Astrocyte (in vitro differentiated cells and primary cell): ENCODE measurements around the gene ERN1. TPM values are rescaled to one million over a fixed set of nuclear protein-coding genes. Genes with fewer than 3 reads are reported as not detected.

Experiments
- DNase-seq: peaks from one replicate; pipeline ENCODE4 v3.0.0-alpha.2; 2010; ENCODE audit warnings: low read depth
- FAIRE-seq: peaks from 2 replicates; lab custom pipeline; 2011; peaks lifted over from hg19 to GRCh38; lab: Jason Lieb, UNC
- H2AFZ ChIP-seq: 2 replicates; pipeline ENCODE4 v1.6.0; 2012; ENCODE audit warnings: low read depth, low read length, inconsistent platforms
- H3K27ac ChIP-seq: 2 replicates; pipeline ENCODE4 v1.5.1; 2011; ENCODE audit warnings: low read depth, low read length, inconsistent platforms
- H3K27me3 ChIP-seq: 2 replicates; pipeline ENCODE4 v1.6.0; 2011; ENCODE audit warnings: low read length, inconsistent platforms; ENCODE audit not compliant: insufficient read depth
- H3K36me3 ChIP-seq: 2 replicates; pipeline ENCODE4 v1.5.1; 2011; ENCODE audit warnings: low read length, inconsistent platforms; ENCODE audit not compliant: insufficient read depth
- H3K4me1 ChIP-seq: 2 replicates; pipeline ENCODE4 v1.5.1; 2011; ENCODE audit warnings: low read length, inconsistent platforms; ENCODE audit not compliant: insufficient read depth
- H3K4me2 ChIP-seq: 2 replicates; pipeline ENCODE4 v1.6.0; 2012; ENCODE audit warnings: low read length, inconsistent platforms
- H3K4me3 ChIP-seq: 2 replicates; pipeline ENCODE4 v1.5.1; 2011; ENCODE audit warnings: low read depth, mild to moderate bottlenecking, low read length, inconsistent platforms; ENCODE audit not compliant: insufficient read depth
- H3K79me2 ChIP-seq: 2 replicates; pipeline ENCODE4 v1.6.0; 2012; ENCODE audit warnings: mild to moderate bottlenecking, low read length, inconsistent platforms; ENCODE audit not compliant: insufficient read depth
- H3K9ac ChIP-seq: 2 replicates; pipeline ENCODE4 v1.6.0; 2012; ENCODE audit warnings: mild to moderate bottlenecking, low read length, inconsistent platforms
- H3K9me3 ChIP-seq: 2 replicates; pipeline ENCODE4 v1.5.1; 2012; ENCODE audit warnings: low read depth, mild to moderate bottlenecking, low read length, inconsistent platforms; ENCODE audit not compliant: insufficient read depth
- H4K20me1 ChIP-seq: 2 replicates; pipeline ENCODE4 v1.6.0; 2012; ENCODE audit warnings: low read length, inconsistent platforms; ENCODE audit not compliant: insufficient read depth
- H3K27ac Mint-ChIP-seq: one replicate; pipeline ENCODE4 v1.8.0; 2021; ENCODE audit warnings: mild to moderate bottlenecking, mixed read lengths; ENCODE audit not compliant: unreplicated experiment
- H3K27me3 Mint-ChIP-seq: one replicate; pipeline ENCODE4 v1.8.0; 2021; ENCODE audit warnings: low read depth, mixed read lengths; ENCODE audit not compliant: unreplicated experiment
- H3K36me3 Mint-ChIP-seq: one replicate; pipeline ENCODE4 v1.8.0; 2021; ENCODE audit warnings: low read depth, mixed read lengths; ENCODE audit not compliant: unreplicated experiment
- H3K4me1 Mint-ChIP-seq: one replicate; pipeline ENCODE4 v1.8.0; 2021; ENCODE audit warnings: low read depth, mixed read lengths; ENCODE audit not compliant: unreplicated experiment
- H3K4me3 Mint-ChIP-seq: one replicate; pipeline ENCODE4 v1.8.0; 2021; ENCODE audit warnings: mild to moderate bottlenecking, moderate library complexity, mixed read lengths; ENCODE audit not compliant: unreplicated experiment
- H3K9me3 Mint-ChIP-seq: one replicate; pipeline ENCODE4 v1.8.0; 2021; ENCODE audit warnings: mild to moderate bottlenecking, mixed read lengths; ENCODE audit not compliant: unreplicated experiment
- EZH2 ChIP-seq: IDR thresholded peaks from 2 replicates; pipeline ENCODE4 v1.6.1; 2012; ENCODE audit warnings: mild to moderate bottlenecking, low read length, inconsistent platforms; ENCODE audit not compliant: insufficient read depth
- total RNA-seq: library from RNA; stranded (reverse); gene quantifications from 2 replicates; pipeline ENCODE4 v1.2.1, GENCODE V29; 2021
- TF ChIP-seq, protein P1 (sequence below): IDR thresholded peaks from 2 replicates; pipeline ENCODE4 v1.5.1; 2011; ENCODE audit warnings: low read depth, mild to moderate bottlenecking, inconsistent platforms, low read length, moderate library complexity; ENCODE audit not compliant: insufficient read depth

Gene ERN1
- total RNA-seq, 1 donor from 2014 or later = 11.7 TPM

DNA sequence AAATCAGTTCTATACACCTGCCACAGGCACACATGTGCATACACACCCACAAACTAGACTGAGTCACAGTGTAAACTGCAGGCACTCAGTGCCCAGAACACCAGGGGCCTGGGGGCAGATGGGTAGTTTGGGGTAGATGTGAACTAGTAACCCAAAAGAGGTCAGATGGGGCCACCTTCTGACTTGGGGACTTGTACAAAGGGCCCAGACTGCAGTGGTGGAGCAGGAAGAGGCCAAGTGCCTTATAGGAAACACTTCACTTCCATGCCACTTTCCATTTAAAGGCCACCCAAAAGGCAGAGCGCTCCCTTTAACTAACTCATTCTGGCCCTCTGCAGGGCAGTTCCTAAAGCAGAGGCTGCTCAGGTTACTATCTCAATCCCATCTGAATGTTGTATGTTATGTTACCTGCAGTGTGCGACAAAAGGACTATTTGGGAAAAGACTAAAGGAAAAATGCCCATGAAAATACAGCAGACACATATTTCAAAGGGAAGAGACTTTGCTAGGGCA lies 27.8 kb upstream of the ERN1 start:
- H3K36me3 ChIP-seq = no peaks in the 10 kb centered on the region
- no peak overlapping the region for H3K9ac ChIP-seq
- no peak overlapping the region for H3K27ac Mint-ChIP-seq
- no peak overlapping the region for H3K27ac ChIP-seq
- H3K9me3 ChIP-seq = no peaks in the 10 kb centered on the region
- H3K4me2 ChIP-seq = no peak overlapping the region
- peaks cover 26% of the 10 kb centered on the region for H3K4me1 Mint-ChIP-seq
- FAIRE-seq (no peak), DNase-seq (no peak)
- H3K27me3 ChIP-seq = no peaks in the 10 kb centered on the region
- H2AFZ ChIP-seq = no peak overlapping the region
- no peaks in the 10 kb centered on the region for H3K4me1 ChIP-seq
- H3K79me2 ChIP-seq = no peaks in the 10 kb centered on the region
- no peaks in the 10 kb centered on the region for H3K9me3 Mint-ChIP-seq
- H3K4me3 ChIP-seq = no peak overlapping the region
- no peak overlapping the region for H3K4me3 Mint-ChIP-seq
- TF ChIP-seq, protein P1, sequence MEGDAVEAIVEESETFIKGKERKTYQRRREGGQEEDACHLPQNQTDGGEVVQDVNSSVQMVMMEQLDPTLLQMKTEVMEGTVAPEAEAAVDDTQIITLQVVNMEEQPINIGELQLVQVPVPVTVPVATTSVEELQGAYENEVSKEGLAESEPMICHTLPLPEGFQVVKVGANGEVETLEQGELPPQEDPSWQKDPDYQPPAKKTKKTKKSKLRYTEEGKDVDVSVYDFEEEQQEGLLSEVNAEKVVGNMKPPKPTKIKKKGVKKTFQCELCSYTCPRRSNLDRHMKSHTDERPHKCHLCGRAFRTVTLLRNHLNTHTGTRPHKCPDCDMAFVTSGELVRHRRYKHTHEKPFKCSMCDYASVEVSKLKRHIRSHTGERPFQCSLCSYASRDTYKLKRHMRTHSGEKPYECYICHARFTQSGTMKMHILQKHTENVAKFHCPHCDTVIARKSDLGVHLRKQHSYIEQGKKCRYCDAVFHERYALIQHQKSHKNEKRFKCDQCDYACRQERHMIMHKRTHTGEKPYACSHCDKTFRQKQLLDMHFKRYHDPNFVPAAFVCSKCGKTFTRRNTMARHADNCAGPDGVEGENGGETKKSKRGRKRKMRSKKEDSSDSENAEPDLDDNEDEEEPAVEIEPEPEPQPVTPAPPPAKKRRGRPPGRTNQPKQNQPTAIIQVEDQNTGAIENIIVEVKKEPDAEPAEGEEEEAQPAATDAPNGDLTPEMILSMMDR = no peak
- no peak for TF ChIP-seq EZH2
- no peaks in the 10 kb centered on the region for H4K20me1 ChIP-seq
- H3K27me3 Mint-ChIP-seq = no peaks in the 10 kb centered on the region
- peaks cover 20% of the 10 kb centered on the region for H3K36me3 Mint-ChIP-seq

DNA sequence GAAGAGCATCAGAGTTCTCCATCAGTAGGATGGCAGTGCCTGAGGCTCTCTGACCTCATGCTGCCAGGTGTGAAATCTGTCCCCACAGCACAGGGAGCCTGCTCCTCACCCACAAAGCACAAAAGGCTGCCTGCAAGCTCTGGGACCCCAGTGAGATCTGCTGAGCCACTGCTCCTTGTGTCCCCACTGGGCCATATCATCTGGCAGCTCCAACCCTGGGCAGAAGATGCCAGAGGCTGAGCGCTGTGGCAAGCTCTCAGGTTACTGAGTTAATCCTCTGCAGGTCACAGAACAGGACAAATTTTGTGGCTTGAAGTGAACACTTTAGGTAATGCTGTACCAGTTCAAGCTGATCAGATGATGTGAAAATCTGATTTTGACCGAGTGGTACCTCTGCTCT lies 26.7 kb upstream of the ERN1 start:
- H3K4me1 ChIP-seq = no peaks in the 10 kb centered on the region

More for the DNA sequence above, 26.7 kb upstream of the ERN1 start:
- H4K20me1 ChIP-seq = no peaks in the 10 kb centered on the region
- H3K4me3 Mint-ChIP-seq = no peak overlapping the region
- no peak overlapping the region for H3K4me3 ChIP-seq
- H3K36me3 Mint-ChIP-seq = peaks cover 25% of the 10 kb centered on the region
- H3K79me2 ChIP-seq = no peaks in the 10 kb centered on the region
- H3K9me3 ChIP-seq = no peaks in the 10 kb centered on the region
- H3K4me1 Mint-ChIP-seq = peaks cover 24% of the 10 kb centered on the region
- H3K27ac ChIP-seq = no peak overlapping the region
- no peak overlapping the region for H3K27ac Mint-ChIP-seq
- H3K27me3 ChIP-seq = no peaks in the 10 kb centered on the region
- FAIRE-seq (no peak), DNase-seq (no peak)
- no peak overlapping the region for H3K4me2 ChIP-seq
- TF ChIP-seq, protein P1 = no peak
- TF ChIP-seq EZH2 = no peak
- no peaks in the 10 kb centered on the region for H3K27me3 Mint-ChIP-seq
- H3K9me3 Mint-ChIP-seq = no peaks in the 10 kb centered on the region
- no peaks in the 10 kb centered on the region for H3K36me3 ChIP-seq
- H3K9ac ChIP-seq = no peak overlapping the region
- no peak overlapping the region for H2AFZ ChIP-seq
